B cell (primary cell): ENCODE results near the gene CAV2. TPM values are rescaled to one million over a fixed set of nuclear protein-coding genes. Genes with fewer than 3 reads are reported as not detected.
A peak's percentile ranks its signal among the peaks of the same experiment; 100 is the strongest.

Experiments used
- ATAC-seq: fragments of 200-7000 bp; cut with Tn5 transposase; one replicate; pipeline ENCODE4 v1.10.0; 2021; ENCODE audit warnings: low read depth, mild to moderate bottlenecking, moderate number of reproducible peaks, moderate library complexity
- CTCF ChIA-PET: fragments of 350-600 bp; sonication (Branson Sonifier 250); formaldehyde crosslinking; loops from one replicate; lab custom pipeline; 2021; ENCODE audit warnings: antibody characterized with exemption, inconsistent platforms; lab: Charles Lee
- POLR2A ChIA-PET: fragments of 350-600 bp; sonication (Branson Sonifier 250); formaldehyde crosslinking; loops from one replicate; lab custom pipeline; 2021; ENCODE audit warnings: antibody characterized with exemption; lab: Charles Lee
- DNase-seq: peaks from one replicate; pipeline ENCODE4 v3.0.0; 2013
- H2AFZ ChIP-seq: 2 replicates; pipeline ENCODE4 v1.6.1; 2012; ENCODE audit warnings: mild to moderate bottlenecking, low read depth, low read length; ENCODE audit not compliant: insufficient read depth, poor library complexity, severe bottlenecking
- H3K27ac ChIP-seq, 2 donors: 1 replicate in 1 of 2; 2 replicates in 1 of 2; pipeline ENCODE4 v1.5.1; 2012 to 2013; ENCODE audit warnings: low read length in 2 of 2, mild to moderate bottlenecking in 2 of 2, moderate library complexity in 1 of 2
- H3K27me3 ChIP-seq, 4 experiments: fragments of 200-600 bp in 1 of 4; sonication (generic) in 1 of 4; replicated peaks in 1 of 4; 1 replicate in 2 of 4; 2 replicates in 2 of 4; pipeline versions ENCODE4 v1.6.1 to v1.7.0; 2013 to 2016; ENCODE audit warnings: low read length in 3 of 4, mild to moderate bottlenecking in 2 of 4, mixed read lengths in 1 of 4, moderate library complexity in 1 of 4; ENCODE audit not compliant: insufficient read depth in 4 of 4, control insufficient read depth in 3 of 4; ENCODE audit errors: control extremely low read depth in 1 of 4
- H3K36me3 ChIP-seq, 2 experiments: replicated peaks in 1 of 2; 1 replicate in 1 of 2; 2 replicates in 1 of 2; pipeline versions ENCODE4 v1.6.1 to v1.7.1; 2013; ENCODE audit warnings: low read length in 1 of 2; ENCODE audit not compliant: insufficient read depth in 2 of 2, control insufficient read depth in 1 of 2; ENCODE audit errors: control extremely low read depth in 1 of 2, extremely low read depth in 1 of 2
- H3K4me1 ChIP-seq, 2 donors: fragments of 200-600 bp in 1 of 2; sonication (generic) in 1 of 2; 1 replicate in 1 of 2; 2 replicates in 1 of 2; pipeline versions ENCODE4 v1.5.1 to v1.6.1; 2013 to 2017; ENCODE audit warnings: low read length in 2 of 2; ENCODE audit not compliant: control insufficient read depth in 2 of 2, insufficient read depth in 2 of 2
- H3K4me2 ChIP-seq: replicated peaks from 2 replicates; pipeline ENCODE3; 2012; ENCODE audit warnings: mild to moderate bottlenecking, low read depth, low read length; ENCODE audit not compliant: poor library complexity, severe bottlenecking
- H3K4me3 ChIP-seq, 5 experiments: fragments of 200-600 bp in 1 of 5; sonication (generic) in 1 of 5; 1 replicate in 3 of 5; 2 replicates in 2 of 5; pipeline versions ENCODE4 v1.5.1 to v1.7.0; 2011 to 2016; ENCODE audit warnings: low read length in 4 of 5, mild to moderate bottlenecking in 4 of 5, low read depth in 2 of 5, control low read depth in 1 of 5, moderate library complexity in 1 of 5; ENCODE audit not compliant: insufficient read depth in 1 of 5; ENCODE audit errors: control extremely low read depth in 1 of 5, extremely low read depth in 1 of 5
- H3K79me2 ChIP-seq: fragments of 200-600 bp; sonication (generic); one replicate; pipeline ENCODE4 v1.6.0; 2016; ENCODE audit warnings: low read length; ENCODE audit not compliant: control insufficient read depth, insufficient read depth
- H3K9ac ChIP-seq: fragments of 200-600 bp; sonication (generic); 2 replicates; pipeline ENCODE4 v1.6.1; 2017; ENCODE audit warnings: mild to moderate bottlenecking, low read length, moderate library complexity
- H3K9me3 ChIP-seq, 3 donors: one replicate each; pipeline versions ENCODE4 v1.6.1 to v1.7.1; 2013; ENCODE audit warnings: low read length in 2 of 3; ENCODE audit not compliant: control insufficient read depth in 2 of 3, insufficient read depth in 1 of 3; ENCODE audit errors: control extremely low read depth in 1 of 3
- H4K20me1 ChIP-seq: 2 replicates; pipeline ENCODE4 v1.6.0; 2012; ENCODE audit warnings: mild to moderate bottlenecking, low read length; ENCODE audit not compliant: insufficient read depth, control insufficient read depth, poor library complexity, severe bottlenecking
- H3K27ac Mint-ChIP-seq: one replicate; pipeline ENCODE4 v1.8.0; 2021; ENCODE audit warnings: mixed read lengths
- H3K27me3 Mint-ChIP-seq: one replicate; pipeline ENCODE4 v1.8.0; 2021; ENCODE audit warnings: mixed read lengths
- H3K4me1 Mint-ChIP-seq: one replicate; pipeline ENCODE4 v1.8.0; 2021; ENCODE audit warnings: mixed read lengths
- H3K4me3 Mint-ChIP-seq: one replicate; pipeline ENCODE4 v1.8.0; 2021; ENCODE audit warnings: mixed read lengths
- H3K9me3 Mint-ChIP-seq: one replicate; pipeline ENCODE4 v1.8.0; 2022; ENCODE audit warnings: mixed read lengths; ENCODE audit not compliant: insufficient read depth
- EZH2 ChIP-seq: IDR thresholded peaks from 2 replicates; pipeline ENCODE4 v1.6.1; 2012; ENCODE audit warnings: borderline replicate concordance, low read depth, mild to moderate bottlenecking, moderate library complexity, low read length; ENCODE audit not compliant: insufficient read depth, poor library complexity, severe bottlenecking
- WGBS: methylation state at CpG from one replicate; pipeline ENCODE4 v1.1.5; 2013; ENCODE audit warnings: missing lambda C conversion rate; ENCODE audit not compliant: insufficient coverage; 5-methylcytosine and 5-hydroxymethylcytosine counted together
- intact Hi-C: fragments of 100-400 bp; cut with micrococcal nuclease; formaldehyde crosslinking; loops from one replicate; pipeline ENCODE4 v1.10.0; 2022
- polyA plus RNA-seq: library from polyadenylated mRNA; depleted of rRNA; stranded (reverse); fragments of >200 nt; gene quantifications from 2 replicates; pipeline ENCODE4 v1.2.3, GENCODE V29; 2012
- total RNA-seq, 2 donors: library from RNA; stranded (reverse); fragments of 120-200 nt in 1 of 2; gene quantifications; 1 replicate in 1 of 2; 2 replicates in 1 of 2; pipeline versions ENCODE4 v1.2.3 to v1.2.4, GENCODE V29; 2013 to 2022
- TF ChIP-seq, protein P1 (sequence below): fragments of 200-600 bp; IDR thresholded peaks from one replicate; pipeline ENCODE4 v1.8.0; 2022; ENCODE audit warnings: antibody characterized with exemption, mild to moderate bottlenecking

The CAV2 gene
- total and polyA plus RNA-seq, 2 donors (not counting 1 experiment from before 2014, with no cell fraction given), result not detected

DNA sequence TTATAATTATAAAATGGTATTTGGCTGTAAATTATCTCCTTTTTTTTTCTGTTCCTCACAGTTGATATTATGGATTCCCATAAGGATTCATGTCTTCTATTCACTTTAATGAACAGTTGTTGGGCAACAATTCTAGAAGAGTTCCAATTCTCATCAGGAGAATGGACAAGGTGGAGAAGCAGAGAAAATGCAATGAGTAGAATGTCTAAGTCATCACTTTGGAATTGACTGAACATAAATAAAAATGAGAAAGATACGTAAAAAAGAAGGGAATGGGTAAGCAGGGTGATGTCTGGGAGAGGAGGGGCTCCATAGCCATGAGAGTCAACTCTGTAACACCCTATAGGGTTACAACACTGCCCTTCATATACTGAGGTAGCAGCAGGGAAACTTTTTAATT lies 1.8 kb upstream of the CAV2 start:
- ATAC-seq, result no peak
- WGBS, result 100% methylated on average over 1 of the region's 1 CpG
- no peaks in the 10 kb centered on the region for H4K20me1 ChIP-seq
- H3K27me3 ChIP-seq, result peaks cover 0 to 39% (median 26%) of the 10 kb centered on the region in 4 experiments
- POLR2A ChIA-PET, result no interaction called here
- no peak for DNase-seq
- Mint-ChIP-seq H3K4me3 (no peak overlapping the region), H3K9me3 (no peaks in the 10 kb centered on the region), H3K4me1 (peaks cover 14% of the 10 kb centered on the region), H3K27ac (no peak overlapping the region), H3K27me3 (peaks cover 47% of the 10 kb centered on the region)
- H3K36me3 ChIP-seq, result no peaks in the 10 kb centered on the region
- CTCF ChIA-PET, result no interaction called here
- H3K4me3 ChIP-seq, result no peak overlapping the region
- H3K9me3 ChIP-seq, result peaks cover 0 to 8% (median 0%) of the 10 kb centered on the region in 3 donors
- no peak overlapping the region for H3K27ac ChIP-seq
- H3K4me2 ChIP-seq, result no peak overlapping the region
- intact Hi-C loops, result no loop called here
- H3K4me1 ChIP-seq, result peaks cover 16 to 18% of the 10 kb centered on the region in 2 donors
- no peak overlapping the region for H2AFZ ChIP-seq
- no peaks in the 10 kb centered on the region for H3K79me2 ChIP-seq
- TF ChIP-seq EZH2, result no peak
- TF ChIP-seq, protein P1, sequence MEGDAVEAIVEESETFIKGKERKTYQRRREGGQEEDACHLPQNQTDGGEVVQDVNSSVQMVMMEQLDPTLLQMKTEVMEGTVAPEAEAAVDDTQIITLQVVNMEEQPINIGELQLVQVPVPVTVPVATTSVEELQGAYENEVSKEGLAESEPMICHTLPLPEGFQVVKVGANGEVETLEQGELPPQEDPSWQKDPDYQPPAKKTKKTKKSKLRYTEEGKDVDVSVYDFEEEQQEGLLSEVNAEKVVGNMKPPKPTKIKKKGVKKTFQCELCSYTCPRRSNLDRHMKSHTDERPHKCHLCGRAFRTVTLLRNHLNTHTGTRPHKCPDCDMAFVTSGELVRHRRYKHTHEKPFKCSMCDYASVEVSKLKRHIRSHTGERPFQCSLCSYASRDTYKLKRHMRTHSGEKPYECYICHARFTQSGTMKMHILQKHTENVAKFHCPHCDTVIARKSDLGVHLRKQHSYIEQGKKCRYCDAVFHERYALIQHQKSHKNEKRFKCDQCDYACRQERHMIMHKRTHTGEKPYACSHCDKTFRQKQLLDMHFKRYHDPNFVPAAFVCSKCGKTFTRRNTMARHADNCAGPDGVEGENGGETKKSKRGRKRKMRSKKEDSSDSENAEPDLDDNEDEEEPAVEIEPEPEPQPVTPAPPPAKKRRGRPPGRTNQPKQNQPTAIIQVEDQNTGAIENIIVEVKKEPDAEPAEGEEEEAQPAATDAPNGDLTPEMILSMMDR, result no peak
- no peak overlapping the region for H3K9ac ChIP-seq

- peak overlapping the region; percentile 65 for H3K9ac ChIP-seq
- H3K4me1 ChIP-seq, result peaks cover 16 to 18% of the 10 kb centered on the region in 2 donors
- H3K79me2 ChIP-seq, result no peaks in the 10 kb centered on the region
- no peaks in the 10 kb centered on the region for H3K36me3 ChIP-seq
- H3K27ac ChIP-seq, result no peak overlapping the region
- H3K4me1 Mint-ChIP-seq, result peaks cover 14% of the 10 kb centered on the region
- intact Hi-C loops, result no loop called here
- DNase-seq (peak; percentile 40), ATAC-seq (no peak)
- WGBS, result 6% methylated on average over 28 of the region's 36 CpGs
- no peak overlapping the region for H3K27ac Mint-ChIP-seq
- peaks cover 50% of the 10 kb centered on the region for H3K27me3 Mint-ChIP-seq
- peaks cover 0 to 40% (median 25%) of the 10 kb centered on the region in 4 experiments for H3K27me3 ChIP-seq
- H3K4me3 Mint-ChIP-seq, result peak overlapping the region; percentile 81
- ChIA-PET POLR2A (no interaction called here), CTCF (no interaction called here)
- H2AFZ ChIP-seq, result peak overlapping the region; percentile 77
- H3K9me3 Mint-ChIP-seq, result no peaks in the 10 kb centered on the region
- TF ChIP-seq, protein P1, result no peak
- peak; percentile 32 for TF ChIP-seq EZH2
- no peaks in the 10 kb centered on the region for H4K20me1 ChIP-seq
- H3K9me3 ChIP-seq, result peaks cover 0 to 8% (median 0%) of the 10 kb centered on the region in 3 donors
- H3K4me2 ChIP-seq, result peak overlapping the region; percentile 87
- peak overlapping the region in 4 of 5 experiments; percentile 22 to 63 (median 52) for H3K4me3 ChIP-seq
Observed at GRCh38 chr7:116500078-116500853, 728 bp downstream of the CAV2 start.
